IMR-90 (cell line): ENCODE measurements around the gene DTD1.

Source experiments
- MAFK ChIP-seq: IDR thresholded peaks from 2 replicates; pipeline ENCODE4 v1.6.1; 2012; ENCODE audit warnings: low read depth, low read length, improper control_type of control experiment
- MXI1 ChIP-seq: IDR thresholded peaks from 2 replicates; pipeline ENCODE4 v1.6.1; 2012; ENCODE audit warnings: low read depth, mild to moderate bottlenecking, low read length, moderate library complexity, borderline replicate concordance
- POLR2A ChIP-seq: IDR thresholded peaks from 2 replicates; pipeline ENCODE4 v1.6.1; 2012; ENCODE audit warnings: mild to moderate bottlenecking, low read depth, low read length
- TF ChIP-seq, protein P1 (sequence below): conservative IDR thresholded peaks from 2 replicates; pipeline ENCODE4 v1.5.1; 2012; ENCODE audit warnings: mild to moderate bottlenecking, low read depth, low read length, improper control_type of control experiment

DNA sequence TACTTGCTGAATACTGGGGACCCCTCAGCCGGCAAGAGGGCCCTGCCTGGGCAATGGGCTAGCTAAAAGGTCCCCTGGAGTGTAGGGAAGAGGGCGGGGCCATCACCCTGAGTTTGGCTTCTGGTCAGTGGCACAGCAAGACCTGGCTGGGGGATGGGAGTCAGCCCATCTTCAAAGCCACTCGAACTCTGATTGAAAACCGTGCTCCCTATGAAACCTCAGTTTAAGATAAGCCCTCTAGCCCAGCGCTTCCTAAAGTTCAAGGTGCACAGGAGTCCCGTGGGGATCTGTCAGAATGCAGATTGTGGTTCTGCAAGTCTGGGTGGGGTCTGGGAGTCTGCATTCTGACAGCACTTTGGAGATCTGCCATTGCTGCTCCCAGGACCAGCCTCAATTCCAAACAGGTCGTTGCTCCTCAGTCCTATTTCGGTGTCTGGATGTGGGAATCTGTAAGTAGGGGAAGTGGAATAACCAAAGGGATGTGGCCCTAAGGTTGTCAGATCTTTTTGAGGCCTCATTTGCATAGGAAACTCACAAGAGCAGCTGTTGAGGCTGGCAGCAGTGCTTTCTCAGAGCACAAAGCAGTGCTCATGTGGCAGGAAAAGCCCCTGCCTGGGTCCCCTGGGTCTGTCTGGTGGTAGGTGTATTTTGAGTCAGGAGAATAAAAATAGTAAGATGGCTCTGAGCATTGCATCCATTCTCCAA is 140.5 kb downstream of the DTD1 start:
- TF ChIP-seq, protein P1, sequence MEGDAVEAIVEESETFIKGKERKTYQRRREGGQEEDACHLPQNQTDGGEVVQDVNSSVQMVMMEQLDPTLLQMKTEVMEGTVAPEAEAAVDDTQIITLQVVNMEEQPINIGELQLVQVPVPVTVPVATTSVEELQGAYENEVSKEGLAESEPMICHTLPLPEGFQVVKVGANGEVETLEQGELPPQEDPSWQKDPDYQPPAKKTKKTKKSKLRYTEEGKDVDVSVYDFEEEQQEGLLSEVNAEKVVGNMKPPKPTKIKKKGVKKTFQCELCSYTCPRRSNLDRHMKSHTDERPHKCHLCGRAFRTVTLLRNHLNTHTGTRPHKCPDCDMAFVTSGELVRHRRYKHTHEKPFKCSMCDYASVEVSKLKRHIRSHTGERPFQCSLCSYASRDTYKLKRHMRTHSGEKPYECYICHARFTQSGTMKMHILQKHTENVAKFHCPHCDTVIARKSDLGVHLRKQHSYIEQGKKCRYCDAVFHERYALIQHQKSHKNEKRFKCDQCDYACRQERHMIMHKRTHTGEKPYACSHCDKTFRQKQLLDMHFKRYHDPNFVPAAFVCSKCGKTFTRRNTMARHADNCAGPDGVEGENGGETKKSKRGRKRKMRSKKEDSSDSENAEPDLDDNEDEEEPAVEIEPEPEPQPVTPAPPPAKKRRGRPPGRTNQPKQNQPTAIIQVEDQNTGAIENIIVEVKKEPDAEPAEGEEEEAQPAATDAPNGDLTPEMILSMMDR, result no peak
- no peak for TF ChIP-seq MXI1
- TF ChIP-seq MAFK, result no peak
- no peak for TF ChIP-seq POLR2A
